Measurements from ENCODE around the gene ELOVL7. TPM values are rescaled to one million over a fixed set of nuclear protein-coding genes. Genes with fewer than 3 reads are reported as not detected.
"Not testable (repeated sequence)": the region's sequence is repeated elsewhere in the genome, so short reads cannot be mapped to it uniquely, and the experiment has no call there.

The ELOVL7 gene
- polyA plus RNA-seq, 1 experiment, result 0.02 TPM

DNA sequence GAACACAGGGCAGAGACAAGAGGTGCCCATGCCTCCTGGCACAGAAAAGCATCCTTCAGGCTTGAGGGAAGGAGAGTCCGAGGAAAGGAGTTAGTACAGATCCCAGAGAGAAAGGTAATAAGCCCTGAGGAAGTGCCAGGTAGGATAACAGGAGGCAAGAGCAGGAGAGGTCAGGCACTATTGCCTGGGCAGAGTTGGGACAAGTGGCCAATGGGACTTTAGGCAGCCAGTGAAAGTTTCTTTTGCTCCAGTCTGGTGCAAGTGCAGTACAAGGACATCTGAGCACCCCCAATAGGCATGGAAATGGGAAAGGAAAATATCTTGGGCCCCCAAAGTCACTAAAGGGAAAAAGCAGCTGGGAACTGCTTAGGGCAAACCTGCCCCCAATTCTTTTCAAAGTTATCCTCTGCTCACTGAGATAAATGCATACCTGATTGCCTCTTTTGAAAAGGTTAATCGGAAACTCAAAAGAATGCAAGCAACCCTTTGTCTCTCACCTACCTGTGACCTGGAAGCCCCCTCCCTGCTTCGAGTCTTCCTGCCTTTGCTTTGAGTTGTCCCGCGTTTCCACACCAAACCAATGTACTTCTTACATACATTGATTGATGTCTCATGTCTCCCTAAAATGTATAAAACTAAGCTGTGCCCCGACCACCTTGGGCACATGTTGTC lies 46.5 kb downstream of the ELOVL7 start:
- POLR2A ChIA-PET, result no interaction called here
- Histone ChIP-seq H3K27me3 (ENCODE audit: control insufficient read depth, insufficient read depth, low read length) (no peaks in the 10 kb centered on the region), H3K36me3 (ENCODE audit: control insufficient read depth, insufficient read depth, low read length) (no peaks in the 10 kb centered on the region), H3K4me3 (ENCODE audit: low read depth, low read length) (no peak overlapping the region)
- CTCF ChIA-PET, result no interaction called here
- TF ChIP-seq, protein P1, sequence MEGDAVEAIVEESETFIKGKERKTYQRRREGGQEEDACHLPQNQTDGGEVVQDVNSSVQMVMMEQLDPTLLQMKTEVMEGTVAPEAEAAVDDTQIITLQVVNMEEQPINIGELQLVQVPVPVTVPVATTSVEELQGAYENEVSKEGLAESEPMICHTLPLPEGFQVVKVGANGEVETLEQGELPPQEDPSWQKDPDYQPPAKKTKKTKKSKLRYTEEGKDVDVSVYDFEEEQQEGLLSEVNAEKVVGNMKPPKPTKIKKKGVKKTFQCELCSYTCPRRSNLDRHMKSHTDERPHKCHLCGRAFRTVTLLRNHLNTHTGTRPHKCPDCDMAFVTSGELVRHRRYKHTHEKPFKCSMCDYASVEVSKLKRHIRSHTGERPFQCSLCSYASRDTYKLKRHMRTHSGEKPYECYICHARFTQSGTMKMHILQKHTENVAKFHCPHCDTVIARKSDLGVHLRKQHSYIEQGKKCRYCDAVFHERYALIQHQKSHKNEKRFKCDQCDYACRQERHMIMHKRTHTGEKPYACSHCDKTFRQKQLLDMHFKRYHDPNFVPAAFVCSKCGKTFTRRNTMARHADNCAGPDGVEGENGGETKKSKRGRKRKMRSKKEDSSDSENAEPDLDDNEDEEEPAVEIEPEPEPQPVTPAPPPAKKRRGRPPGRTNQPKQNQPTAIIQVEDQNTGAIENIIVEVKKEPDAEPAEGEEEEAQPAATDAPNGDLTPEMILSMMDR (IDR thresholded peaks at IDR 0.05; ENCODE audit: insufficient read depth, low read depth, low read length), result no peak
- DNase-seq (ENCODE audit: low read depth), result no peak

DNA sequence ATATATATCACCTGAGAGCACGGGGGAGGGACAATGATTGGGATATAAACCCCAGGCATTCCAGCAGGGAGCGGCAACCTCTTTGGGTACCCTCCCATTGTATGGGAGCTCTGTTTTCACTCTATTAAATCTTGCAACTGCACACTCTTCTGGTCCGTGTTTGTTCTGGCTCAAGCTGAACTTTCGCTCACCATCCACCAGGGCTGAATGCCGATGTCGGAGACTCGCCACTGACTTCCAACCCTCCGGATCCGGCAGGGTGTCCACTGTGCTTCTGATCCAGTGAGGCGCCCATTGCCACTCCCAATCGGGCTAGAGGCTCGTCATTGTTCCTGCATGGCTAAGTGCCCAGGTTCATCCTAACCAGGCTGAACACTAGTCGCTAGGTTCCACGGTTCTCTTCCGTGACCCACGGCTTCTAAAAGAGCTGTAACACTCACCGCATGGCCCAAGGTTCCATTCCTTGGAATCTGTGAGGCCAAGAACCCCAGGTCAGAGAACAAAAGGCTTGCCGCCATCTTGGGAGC lies 48.6 kb downstream of the ELOVL7 start:
- DNase-seq (ENCODE audit: low read depth); H3K4me3 ChIP-seq (ENCODE audit: low read depth, low read length); H3K27me3 ChIP-seq (ENCODE audit: control insufficient read depth, insufficient read depth, low read length); H3K36me3 ChIP-seq (ENCODE audit: control insufficient read depth, insufficient read depth, low read length); POLR2A ChIA-PET; CTCF ChIA-PET: not testable (repeated sequence)

DNA sequence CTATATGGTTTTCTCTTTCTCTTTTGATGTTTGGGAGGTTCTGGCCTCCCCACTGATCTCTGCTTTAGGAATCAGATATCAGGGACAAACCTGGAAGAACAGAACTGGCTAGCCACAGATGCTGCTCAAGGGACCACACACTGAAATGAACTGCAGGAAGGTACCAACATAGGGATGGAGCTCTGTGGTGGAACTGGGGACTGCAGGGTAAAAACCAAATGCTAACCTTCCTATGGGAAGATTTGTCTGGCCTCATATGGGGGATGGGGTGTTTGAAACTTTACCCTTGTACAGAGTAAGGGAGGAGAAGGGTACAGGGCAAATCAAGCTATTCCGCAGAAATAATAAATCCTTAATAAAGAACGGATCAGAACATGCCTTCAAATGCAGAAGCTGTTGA lies 49.4 kb downstream of the ELOVL7 start:
- Histone ChIP-seq H3K27me3 (ENCODE audit: control insufficient read depth, insufficient read depth, low read length) (no peaks in the 10 kb centered on the region), H3K4me3 (ENCODE audit: low read depth, low read length) (no peak overlapping the region), H3K36me3 (ENCODE audit: control insufficient read depth, insufficient read depth, low read length) (no peaks in the 10 kb centered on the region)
- CTCF ChIA-PET, result interaction anchor here (1.1 to 1.2 kb wide), 2 partner anchors 13 to 24 kb away, joined by 3 to 4 read pairs; no protein-coding TSS in a partner anchor
- DNase-seq (ENCODE audit: low read depth), result no peak
- POLR2A ChIA-PET, result no interaction called here
- TF ChIP-seq, protein P1 (IDR thresholded peaks at IDR 0.05; ENCODE audit: insufficient read depth, low read depth, low read length), result no peak

DNA sequence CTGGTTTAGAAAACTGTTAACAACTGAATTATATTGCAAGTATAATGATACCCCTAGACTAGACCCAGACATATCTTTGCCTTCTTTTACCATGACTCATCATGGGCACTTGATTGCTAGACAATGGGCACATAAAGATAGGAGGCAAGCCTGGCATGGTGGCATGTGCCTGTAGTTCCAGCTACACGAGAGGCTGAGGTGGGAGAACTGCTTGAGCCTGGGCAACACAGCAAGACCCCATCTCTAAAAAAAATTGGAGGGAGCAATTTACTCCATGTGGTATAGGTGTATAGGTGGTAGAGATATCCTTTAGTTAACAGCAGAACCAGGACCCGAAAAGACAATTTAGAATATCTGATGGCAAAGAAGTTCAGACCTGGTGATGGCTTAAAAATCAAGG lies 51.6 kb downstream of the ELOVL7 start:
- Histone ChIP-seq H3K36me3 (ENCODE audit: control insufficient read depth, insufficient read depth, low read length) (no peaks in the 10 kb centered on the region), H3K27me3 (ENCODE audit: control insufficient read depth, insufficient read depth, low read length) (no peaks in the 10 kb centered on the region), H3K4me3 (ENCODE audit: low read depth, low read length) (no peak overlapping the region)
- ChIA-PET CTCF (interaction anchor here (0.7 kb wide), 1 partner anchor 1794 kb away, joined by 3 read pairs; no protein-coding TSS in a partner anchor), POLR2A (no interaction called here)
- TF ChIP-seq, protein P1 (IDR thresholded peaks at IDR 0.05; ENCODE audit: insufficient read depth, low read depth, low read length), result no peak
- DNase-seq (ENCODE audit: low read depth), result no peak

DNA sequence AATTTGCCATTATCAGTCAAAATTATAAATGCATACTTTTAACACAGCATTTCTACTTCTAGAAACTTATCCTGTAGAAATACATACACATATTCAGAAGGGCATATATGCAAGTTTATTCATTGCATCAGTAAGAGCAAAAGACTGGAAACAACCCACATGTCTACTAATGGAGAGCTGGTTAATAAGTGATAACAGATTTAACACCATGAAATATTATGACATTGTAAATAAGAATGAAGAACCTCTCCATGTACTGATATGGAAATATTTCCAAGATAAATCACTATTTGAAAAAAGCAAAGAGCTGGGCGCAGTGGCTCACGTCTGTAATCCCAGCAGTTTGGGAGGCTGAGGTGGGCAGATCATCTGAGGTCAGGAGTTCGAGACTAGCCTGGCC lies 54.5 kb downstream of the ELOVL7 start:
- CTCF ChIA-PET, result no interaction called here

More for the DNA sequence above, 54.5 kb downstream of the ELOVL7 start:
- TF ChIP-seq, protein P1 (IDR thresholded peaks at IDR 0.05; ENCODE audit: insufficient read depth, low read depth, low read length), result no peak
- no peaks in the 10 kb centered on the region for H3K36me3 ChIP-seq (ENCODE audit: control insufficient read depth, insufficient read depth, low read length)
- no peak for DNase-seq (ENCODE audit: low read depth)
- H3K27me3 ChIP-seq (ENCODE audit: control insufficient read depth, insufficient read depth, low read length), result no peaks in the 10 kb centered on the region
- POLR2A ChIA-PET, result no interaction called here
- no peak overlapping the region for H3K4me3 ChIP-seq (ENCODE audit: low read depth, low read length)

All from BJ (cell line).